Peyer's patch (tissue), 4 donors: Measurements from ENCODE around the gene RPS6KB2.

Experiments
- CTCF ChIP-seq, 6 experiments: fragments of 450-650 bp in 4 of 6; fragments of 200-600 bp in 2 of 6; sonication (generic) in 1 of 6; IDR thresholded peaks; one replicate each; pipeline ENCODE4 v1.5.1; 2017 to 2019; ENCODE audit warnings: antibody characterized with exemption in 6 of 6, mild to moderate bottlenecking in 3 of 6, moderate library complexity in 1 of 6
- POLR2A ChIP-seq, 2 donors: fragments of 450-650 bp; IDR thresholded peaks; one replicate each; pipeline ENCODE4 v1.5.1; 2017; ENCODE audit warnings: antibody characterized with exemption in 2 of 2, mild to moderate bottlenecking in 2 of 2, moderate library complexity in 2 of 2

- TF ChIP-seq CTCF (IDR thresholded peaks at IDR 0.05) (peak; percentile 95 to 98 (median 98)), POLR2A (IDR thresholded peaks at IDR 0.05) (peak in 1 of 2 donors; percentile 12)
Measured at GRCh38 chr11:67382276-67383136, 45.8 kb upstream of the RPS6KB2 start.
